Endothelial cell of umbilical vein (primary cell): ENCODE results near the gene PAEP. TPM values are rescaled to one million over a fixed set of nuclear protein-coding genes. Genes with fewer than 3 reads are reported as not detected.

Source experiments
- BruUV-seq: library from RNA; stranded (reverse); fragments of 400-500 nt; replicated peaks from 2 replicates; lab custom pipeline; 2021; lab: Mats Ljungman, UMichigan
- CTCF ChIA-PET: fragments of 300-600, 350-600 bp; sonication (Branson Sonifier 250); formaldehyde crosslinking; loops from one replicate; lab custom pipeline; 2021; ENCODE audit warnings: antibody characterized with exemption, inconsistent platforms; lab: Charles Lee
- POLR2A ChIA-PET: fragments of 300-600, 350-600 bp; sonication (Branson Sonifier 250); formaldehyde crosslinking; loops from one replicate; lab custom pipeline; 2021; ENCODE audit warnings: antibody characterized with exemption, inconsistent platforms; lab: Charles Lee
- DNase-seq: peaks from one replicate; pipeline ENCODE4 v3.0.0-alpha.2; 2011; ENCODE audit warnings: low read depth, low spot score
- FAIRE-seq: peaks from 2 replicates; lab custom pipeline; 2011; peaks lifted over from hg19 to GRCh38; lab: Jason Lieb, UNC
- H2AFZ ChIP-seq: 2 replicates; pipeline ENCODE4 v1.6.0; 2012; ENCODE audit warnings: low read depth, low read length, control low read depth, inconsistent platforms
- H3K27ac ChIP-seq: 2 replicates; pipeline ENCODE4 v1.5.1; 2011; ENCODE audit warnings: low read depth, mild to moderate bottlenecking, control low read depth, low read length, moderate library complexity; ENCODE audit not compliant: insufficient read depth
- H3K27me3 ChIP-seq, 2 experiments: 2 replicates each; pipeline versions ENCODE4 v1.6.0 to v1.6.1; 2011; ENCODE audit warnings: low read length in 2 of 2, mixed read lengths in 1 of 2; ENCODE audit not compliant: control insufficient read depth in 2 of 2, insufficient read depth in 2 of 2
- H3K36me3 ChIP-seq, 2 experiments: 2 replicates in 1 of 2; 3 replicates in 1 of 2; pipeline ENCODE4 v1.5.1; 2011; ENCODE audit warnings: low read length in 2 of 2, mild to moderate bottlenecking in 1 of 2, moderate library complexity in 1 of 2; ENCODE audit not compliant: control insufficient read depth in 2 of 2, insufficient read depth in 2 of 2; ENCODE audit errors: extremely low read depth in 1 of 2
- H3K4me1 ChIP-seq: 3 replicates; pipeline ENCODE4 v1.5.1; 2011; ENCODE audit warnings: mild to moderate bottlenecking, low read length; ENCODE audit not compliant: control insufficient read depth, insufficient read depth; ENCODE audit errors: extremely low read depth
- H3K4me2 ChIP-seq: 2 replicates; pipeline ENCODE4 v1.6.1; 2011; ENCODE audit warnings: low read length, control low read depth, mixed read lengths; ENCODE audit not compliant: insufficient read depth
- H3K4me3 ChIP-seq, 3 experiments: fragments of 200-600 bp in 1 of 3; sonication (generic), shearing (Covaris generic) in 1 of 3; replicated peaks in 1 of 3; 2 replicates each; pipeline ENCODE4 v1.5.1; 2011 to 2016; ENCODE audit warnings: control low read depth in 3 of 3, low read length in 3 of 3, mild to moderate bottlenecking in 2 of 3, inconsistent platforms in 1 of 3, low read depth in 1 of 3, moderate library complexity in 1 of 3; ENCODE audit not compliant: insufficient read depth in 1 of 3
- H3K79me2 ChIP-seq: 2 replicates; pipeline ENCODE4 v1.6.0; 2012; ENCODE audit warnings: low read length, inconsistent platforms; ENCODE audit not compliant: control insufficient read depth, insufficient read depth
- H3K9ac ChIP-seq: replicated peaks from 2 replicates; pipeline ENCODE3; 2011; ENCODE audit warnings: low read length, control low read depth; ENCODE audit not compliant: insufficient read depth; ENCODE audit errors: extremely low read depth
- H3K9me1 ChIP-seq: replicated peaks from 3 replicates; pipeline ENCODE4 v1.6.0; 2011; ENCODE audit warnings: mild to moderate bottlenecking, low read length; ENCODE audit not compliant: control insufficient read depth, insufficient read depth; ENCODE audit errors: extremely low read depth
- H3K9me3 ChIP-seq: replicated peaks from 2 replicates; pipeline ENCODE4 v1.5.1; 2012; ENCODE audit warnings: low read length, inconsistent platforms; ENCODE audit not compliant: control insufficient read depth, insufficient read depth
- H4K20me1 ChIP-seq: replicated peaks from 2 replicates; pipeline ENCODE3; 2011; ENCODE audit warnings: mild to moderate bottlenecking, low read length; ENCODE audit not compliant: control insufficient read depth, insufficient read depth; ENCODE audit errors: extremely low read depth
- EZH2 ChIP-seq: IDR thresholded peaks from 2 replicates; pipeline ENCODE4 v1.6.1; 2012; ENCODE audit warnings: borderline replicate concordance, low read depth, mild to moderate bottlenecking, moderate library complexity, low read length, inconsistent platforms; ENCODE audit not compliant: severe bottlenecking
- FOS ChIP-seq: IDR thresholded peaks from 2 replicates; pipeline ENCODE4 v1.6.1; 2011; ENCODE audit warnings: mild to moderate bottlenecking, low read length, moderate library complexity, borderline replicate concordance; ENCODE audit not compliant: insufficient read depth
- GATA2 ChIP-seq: IDR thresholded peaks from 2 replicates; pipeline ENCODE4 v1.7.0; 2011; ENCODE audit warnings: low read depth, mild to moderate bottlenecking, moderate library complexity, mixed read lengths, low read length; ENCODE audit not compliant: insufficient read length, insufficient read depth
- JUN ChIP-seq: IDR thresholded peaks from 2 replicates; pipeline ENCODE4 v1.6.1; 2011; ENCODE audit warnings: borderline replicate concordance, low read depth; ENCODE audit not compliant: insufficient read length, insufficient read depth
- MYC ChIP-seq: IDR thresholded peaks from one replicate; pipeline ENCODE4 v1.6.1; 2011; ENCODE audit warnings: mild to moderate bottlenecking, low read depth, low read length
- POLR2A ChIP-seq: IDR thresholded peaks from 2 replicates; pipeline ENCODE4 v1.6.1; 2012; ENCODE audit warnings: low read depth, mild to moderate bottlenecking, control low read depth, low read length
- POLR2AphosphoS5 ChIP-seq: IDR thresholded peaks from 2 replicates; pipeline ENCODE4 v1.6.1; 2012; ENCODE audit warnings: low read depth, mild to moderate bottlenecking, control low read depth, low read length, moderate library complexity; ENCODE audit not compliant: insufficient read depth
- dilution Hi-C: fragments of 300-500 bp; cut with MboI; formaldehyde crosslinking; loops from one replicate; pipeline ENCODE4 v1.15.0; 2019; ENCODE audit warnings: low sequenced_read_pairs; ENCODE audit not compliant: extremely low pct_ligation_motif_present
- intact Hi-C: fragments of 100-400 bp; cut with micrococcal nuclease; formaldehyde crosslinking; loops from one replicate; pipeline ENCODE4 v1.10.0; 2022
- polyA plus RNA-seq, 4 experiments: library from polyadenylated mRNA; depleted of rRNA in 3 of 4; stranded (reverse) in 3 of 4; unstranded in 1 of 4; fragments of >200 nt; gene quantifications; 2 replicates each; pipeline versions ENCODE4 v1.2.1 to v1.2.3, GENCODE V29; 2011 to 2012; ENCODE audit warnings: missing spikeins in 1 of 4
- total RNA-seq: library from RNA; stranded (reverse); gene quantifications from 2 replicates; pipeline ENCODE4 v1.2.3, GENCODE V29; 2021
- TF ChIP-seq, protein P1 (sequence below), 2 donors: IDR thresholded peaks; 1 replicate in 1 of 2; 2 replicates in 1 of 2; pipeline ENCODE4 v1.5.1; 2011; ENCODE audit warnings: low read length in 2 of 2, mild to moderate bottlenecking in 2 of 2, moderate library complexity in 2 of 2, control low read depth in 1 of 2, inconsistent platforms in 1 of 2, low read depth in 1 of 2; ENCODE audit not compliant: insufficient read depth in 1 of 2; ENCODE audit errors: extremely low read depth in 1 of 2
- TF ChIP-seq, protein P2 (sequence below): IDR thresholded peaks from 2 replicates; pipeline ENCODE4 v1.6.1; 2011; ENCODE audit not compliant: insufficient read depth, insufficient read length

Gene PAEP
- total and polyA plus RNA-seq, 2 donors (not counting 3 experiments of a cell fraction or from before 2014, with no cell fraction given), result not detected

GRCh38 chr9:135574331-135574730 is 12.8 kb downstream of the PAEP start:
- H3K4me1 ChIP-seq, result no peaks in the 10 kb centered on the region
- H3K27ac ChIP-seq, result no peak overlapping the region
- no peaks in the 10 kb centered on the region for H3K79me2 ChIP-seq
- no peak for FAIRE-seq
- no TSS peak for BruUV-seq
- H3K4me3 ChIP-seq, result no peak overlapping the region
- no peaks in the 10 kb centered on the region for H3K36me3 ChIP-seq
- H3K9ac ChIP-seq, result no peak overlapping the region
- H2AFZ ChIP-seq, result no peak overlapping the region
- dilution Hi-C loops (no loop called here), intact Hi-C loops (no loop called here)
- H3K9me3 ChIP-seq, result no peaks in the 10 kb centered on the region
- DNase-seq, result no peak
- TF ChIP-seq POLR2AphosphoS5, result no peak
- TF ChIP-seq GATA2, result no peak
- CTCF ChIA-PET, result no interaction called here
- H3K4me2 ChIP-seq, result no peak overlapping the region
- no peaks in the 10 kb centered on the region for H3K27me3 ChIP-seq
- H4K20me1 ChIP-seq, result no peaks in the 10 kb centered on the region
- no peaks in the 10 kb centered on the region for H3K9me1 ChIP-seq
- POLR2A ChIA-PET, result no interaction called here

- Histone ChIP-seq H3K9me3 (no peaks in the 10 kb centered on the region), H3K4me3 (no peak overlapping the region), H3K4me1 (no peaks in the 10 kb centered on the region), H2AFZ (no peak overlapping the region), H3K9ac (no peak overlapping the region), H3K4me2 (no peak overlapping the region), H3K27me3 (no peaks in the 10 kb centered on the region), H4K20me1 (no peaks in the 10 kb centered on the region), H3K27ac (no peak overlapping the region), H3K36me3 (no peaks in the 10 kb centered on the region), H3K79me2 (no peaks in the 10 kb centered on the region), H3K9me1 (no peaks in the 10 kb centered on the region)
- intact Hi-C loops (no loop called here), dilution Hi-C loops (no loop called here)
- no peak for TF ChIP-seq FOS
- no peak for TF ChIP-seq POLR2AphosphoS5
- no peak for TF ChIP-seq MYC
- no peak for TF ChIP-seq POLR2A
- TF ChIP-seq, protein P1, sequence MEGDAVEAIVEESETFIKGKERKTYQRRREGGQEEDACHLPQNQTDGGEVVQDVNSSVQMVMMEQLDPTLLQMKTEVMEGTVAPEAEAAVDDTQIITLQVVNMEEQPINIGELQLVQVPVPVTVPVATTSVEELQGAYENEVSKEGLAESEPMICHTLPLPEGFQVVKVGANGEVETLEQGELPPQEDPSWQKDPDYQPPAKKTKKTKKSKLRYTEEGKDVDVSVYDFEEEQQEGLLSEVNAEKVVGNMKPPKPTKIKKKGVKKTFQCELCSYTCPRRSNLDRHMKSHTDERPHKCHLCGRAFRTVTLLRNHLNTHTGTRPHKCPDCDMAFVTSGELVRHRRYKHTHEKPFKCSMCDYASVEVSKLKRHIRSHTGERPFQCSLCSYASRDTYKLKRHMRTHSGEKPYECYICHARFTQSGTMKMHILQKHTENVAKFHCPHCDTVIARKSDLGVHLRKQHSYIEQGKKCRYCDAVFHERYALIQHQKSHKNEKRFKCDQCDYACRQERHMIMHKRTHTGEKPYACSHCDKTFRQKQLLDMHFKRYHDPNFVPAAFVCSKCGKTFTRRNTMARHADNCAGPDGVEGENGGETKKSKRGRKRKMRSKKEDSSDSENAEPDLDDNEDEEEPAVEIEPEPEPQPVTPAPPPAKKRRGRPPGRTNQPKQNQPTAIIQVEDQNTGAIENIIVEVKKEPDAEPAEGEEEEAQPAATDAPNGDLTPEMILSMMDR (IDR thresholded peaks at IDR 0.05; ENCODE audit: extremely low read depth in 1 of 2, insufficient read depth in 1 of 2, low read depth in 1 of 2, low read length in 2 of 2), result no peak
- TF ChIP-seq, protein P2, sequence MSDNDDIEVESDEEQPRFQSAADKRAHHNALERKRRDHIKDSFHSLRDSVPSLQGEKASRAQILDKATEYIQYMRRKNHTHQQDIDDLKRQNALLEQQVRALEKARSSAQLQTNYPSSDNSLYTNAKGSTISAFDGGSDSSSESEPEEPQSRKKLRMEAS, result no peak
- TF ChIP-seq JUN, result no peak
- no peak for TF ChIP-seq EZH2
- POLR2A ChIA-PET, result no interaction called here
- CTCF ChIA-PET, result no interaction called here
- BruUV-seq, result no TSS peak
- FAIRE-seq (no peak), DNase-seq (no peak)
Observed at GRCh38 chr9:135574943-135575342, 13.4 kb downstream of the PAEP start.
